ENCODE data around the gene PABPN1L. TPM values are rescaled to one million over a fixed set of nuclear protein-coding genes. Genes with fewer than 3 reads are reported as not detected.
A peak's percentile ranks its signal among the peaks of the same experiment; 100 is the strongest.

The PABPN1L gene
- polyA plus RNA-seq, 2 of the 4 experiments (the other 2 are of a cell fraction): not detected

DNA sequence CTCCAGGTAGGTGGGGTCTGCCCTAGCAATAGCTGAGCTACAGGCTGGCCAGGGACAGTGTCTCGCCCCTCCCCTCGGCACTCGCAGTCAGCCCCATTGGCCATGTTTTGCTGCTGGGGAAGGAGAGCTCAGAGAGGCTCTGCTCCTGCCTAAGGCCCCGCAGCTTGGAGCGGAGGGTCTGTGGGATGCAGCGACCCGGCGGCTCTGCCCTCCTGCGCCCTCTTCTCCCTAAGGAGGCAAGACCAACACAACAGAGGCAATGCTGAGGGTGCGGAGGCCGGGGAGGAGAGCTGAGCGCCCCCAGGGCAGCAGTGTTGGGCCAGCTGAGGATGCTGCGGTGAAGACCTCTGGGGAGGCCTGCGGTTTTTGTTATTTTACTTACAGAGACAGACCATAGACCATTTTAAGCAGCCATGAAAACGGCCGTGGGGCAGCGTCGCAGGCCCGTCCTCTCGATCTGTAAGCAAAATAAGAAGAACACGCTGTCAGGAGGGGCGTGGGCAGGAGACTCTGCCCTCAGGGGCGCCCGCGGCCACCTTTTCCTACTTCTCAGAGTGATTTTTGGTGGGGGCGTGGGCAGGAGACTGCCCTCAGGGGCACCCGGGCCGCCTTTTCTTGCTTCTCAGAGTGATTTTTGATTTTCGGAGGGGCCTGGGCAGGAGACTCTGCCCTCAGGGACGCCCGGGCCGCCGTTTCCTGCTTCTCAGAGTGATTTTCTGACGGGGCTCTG, 31.4 kb upstream of the PABPN1L start:
- TF ChIP-seq HEYL (CRISPR knock-in tag; IDR thresholded peaks at IDR 0.05) (no peak), EHF (CRISPR knock-in tag; IDR thresholded peaks at IDR 0.05) (no peak), EP300 (IDR thresholded peaks at IDR 0.05) (no peak), CBX2 (IDR thresholded peaks at IDR 0.05; ENCODE audit: borderline replicate concordance, low read depth) (no peak), CEBPB (IDR thresholded peaks at IDR 0.05) (no peak), JUN (IDR thresholded peaks at IDR 0.05) (no peak), ATOH8 (CRISPR knock-in tag; IDR thresholded peaks at IDR 0.05; ENCODE audit: low read depth) (no peak), NR3C1 (IDR thresholded peaks at IDR 0.05) (no peak), RNF2 (IDR thresholded peaks at IDR 0.05; ENCODE audit: borderline replicate concordance, low read depth) (no peak), ZNF302 (CRISPR knock-in tag; IDR thresholded peaks at IDR 0.05) (no peak), ZSCAN20 (CRISPR knock-in tag; IDR thresholded peaks at IDR 0.05) (no peak), HDAC2 (IDR thresholded peaks at IDR 0.05) (no peak), FOSB (CRISPR knock-in tag; IDR thresholded peaks at IDR 0.05) (no peak), RCOR1 (IDR thresholded peaks at IDR 0.05; ENCODE audit: low read depth, low read length) (no peak)
- TF ChIP-seq, protein P1, sequence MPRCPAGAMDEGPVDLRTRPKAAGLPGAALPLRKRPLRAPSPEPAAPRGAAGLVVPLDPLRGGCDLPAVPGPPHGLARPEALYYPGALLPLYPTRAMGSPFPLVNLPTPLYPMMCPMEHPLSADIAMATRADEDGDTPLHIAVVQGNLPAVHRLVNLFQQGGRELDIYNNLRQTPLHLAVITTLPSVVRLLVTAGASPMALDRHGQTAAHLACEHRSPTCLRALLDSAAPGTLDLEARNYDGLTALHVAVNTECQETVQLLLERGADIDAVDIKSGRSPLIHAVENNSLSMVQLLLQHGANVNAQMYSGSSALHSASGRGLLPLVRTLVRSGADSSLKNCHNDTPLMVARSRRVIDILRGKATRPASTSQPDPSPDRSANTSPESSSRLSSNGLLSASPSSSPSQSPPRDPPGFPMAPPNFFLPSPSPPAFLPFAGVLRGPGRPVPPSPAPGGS (IDR thresholded peaks at IDR 0.05): no peak
- TF ChIP-seq, protein P2, sequence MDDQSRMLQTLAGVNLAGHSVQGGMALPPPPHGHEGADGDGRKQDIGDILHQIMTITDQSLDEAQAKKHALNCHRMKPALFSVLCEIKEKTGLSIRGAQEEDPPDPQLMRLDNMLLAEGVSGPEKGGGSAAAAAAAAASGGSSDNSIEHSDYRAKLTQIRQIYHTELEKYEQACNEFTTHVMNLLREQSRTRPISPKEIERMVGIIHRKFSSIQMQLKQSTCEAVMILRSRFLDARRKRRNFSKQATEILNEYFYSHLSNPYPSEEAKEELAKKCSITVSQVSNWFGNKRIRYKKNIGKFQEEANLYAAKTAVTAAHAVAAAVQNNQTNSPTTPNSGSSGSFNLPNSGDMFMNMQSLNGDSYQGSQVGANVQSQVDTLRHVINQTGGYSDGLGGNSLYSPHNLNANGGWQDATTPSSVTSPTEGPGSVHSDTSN (IDR thresholded peaks at IDR 0.05): no peak
- 56% methylated on average over 34 of the region's 34 CpGs for WGBS (ENCODE audit: missing lambda C conversion rate)

DNA sequence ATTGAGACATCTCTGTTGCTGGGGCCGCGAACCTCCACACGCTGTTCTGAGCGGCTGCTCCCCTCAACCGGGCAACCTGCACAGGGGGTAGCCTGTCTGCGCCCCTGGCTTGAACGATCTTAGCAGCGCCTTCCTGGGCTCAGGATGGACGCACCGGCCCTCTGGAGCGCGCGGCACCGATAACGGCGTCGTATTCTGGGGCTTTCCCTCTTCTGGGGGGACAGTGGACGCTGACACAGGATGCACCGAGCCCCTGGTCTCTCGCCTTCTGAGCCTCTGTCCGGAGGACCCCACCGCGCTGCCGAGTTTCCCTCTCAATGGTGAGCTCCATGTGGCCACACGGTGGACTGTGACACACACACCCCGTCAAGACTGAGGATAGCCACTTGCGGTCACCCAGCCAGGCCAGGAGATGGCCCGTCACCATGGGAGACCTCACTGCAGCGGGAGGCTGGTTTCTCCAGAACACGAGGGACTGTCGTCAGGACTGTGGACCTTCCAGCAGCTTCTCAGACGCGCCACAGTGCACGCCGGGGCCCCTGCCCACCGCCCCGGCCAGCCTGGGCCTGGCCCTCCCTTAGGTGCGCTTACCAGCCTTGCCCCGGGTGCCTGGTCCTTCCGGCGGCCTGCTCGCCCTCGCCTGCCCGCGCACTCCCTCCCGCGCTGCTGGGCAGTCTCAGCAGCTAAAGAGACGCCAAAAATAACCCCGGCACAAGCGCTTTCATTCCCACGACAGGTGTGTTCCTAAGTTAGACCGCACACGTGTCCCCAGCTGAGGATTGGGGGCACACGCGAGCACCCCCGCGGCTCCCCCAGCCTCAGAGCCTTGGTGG, 30.0 kb upstream of the PABPN1L start:
- Histone ChIP-seq H3K4me1 (no peaks in the 10 kb centered on the region), H3K4me2 (no peak overlapping the region), H3K4me3 (no peak overlapping the region), H3K9me3 (no peaks in the 10 kb centered on the region), H3K27ac (no peak overlapping the region)
- ATAC-seq (0 out of 6 replicates have a peak, but pooled peaks of 1 of the 2 experiments have one; percentile 9), FAIRE-seq (no peak), DNase-seq (ENCODE audit: low read depth in 1 of 2, low spot score in 1 of 2) (no peak)
- ChIA-PET CTCF (interaction anchor here (0.5 to 1.0 kb wide), 3 partner anchors 12 to 947 kb away, joined by 3 to 4 read pairs (median 3); no protein-coding TSS in a partner anchor), POLR2A (no interaction called here)
- no peak for TF ChIP-seq POLR2AphosphoS2 (conservative IDR thresholded peaks at IDR 0.05; ENCODE audit: low read length)
- TF ChIP-seq ELK1 (IDR thresholded peaks at IDR 0.05; ENCODE audit: low read depth, low read length): no peak
- TF ChIP-seq GATA3 (IDR thresholded peaks at IDR 0.05; ENCODE audit: borderline replicate concordance): no peak
- no peak for TF ChIP-seq ZFP36 (IDR thresholded peaks at IDR 0.05; ENCODE audit: borderline replicate concordance, partially characterized antibody)
- TF ChIP-seq ZC3H11A (IDR thresholded peaks at IDR 0.05): no peak
- no peak for TF ChIP-seq HEYL (CRISPR knock-in tag; IDR thresholded peaks at IDR 0.05)
- TF ChIP-seq HOXA7 (CRISPR knock-in tag; IDR thresholded peaks at IDR 0.05): no peak
- no peak for TF ChIP-seq NR3C1 (IDR thresholded peaks at IDR 0.05)
- no peak for TF ChIP-seq KDM1A (IDR thresholded peaks at IDR 0.05; ENCODE audit: low read depth)
- TF ChIP-seq CBX2 (IDR thresholded peaks at IDR 0.05; ENCODE audit: borderline replicate concordance, low read depth): no peak
- no peak for TF ChIP-seq NFE2L2 (conservative IDR thresholded peaks at IDR 0.05; ENCODE audit: low read length)
- no peak for TF ChIP-seq ZSCAN20 (CRISPR knock-in tag; IDR thresholded peaks at IDR 0.05)
- WGBS (ENCODE audit: missing lambda C conversion rate): 65% methylated on average over 39 of the region's 57 CpGs

More for the DNA sequence above, 31.4 kb upstream of the PABPN1L start:
- FAIRE-seq (no peak), ATAC-seq (no peak), DNase-seq (ENCODE audit: low read depth in 1 of 2, low spot score in 1 of 2) (no peak)
- Histone ChIP-seq H3K4me3 (no peak overlapping the region), H3K4me2 (no peak overlapping the region), H3K27ac (no peak overlapping the region), H3K4me1 (no peaks in the 10 kb centered on the region), H3K9me3 (no peaks in the 10 kb centered on the region)
- ChIA-PET CTCF (interaction anchor here (1.0 kb wide), 2 partner anchors 11 to 269 kb away, joined by 3 to 4 read pairs; no protein-coding TSS in a partner anchor), POLR2A (no interaction called here)
